HEK293T (cell line): ENCODE measurements around the gene NDC1.
"Not testable (repeated sequence)": the region's sequence is repeated elsewhere in the genome, so short reads cannot be mapped to it uniquely, and the experiment has no call there.

ENCODE experiments used
- CTCF ChIA-PET: fragments of 350-600 bp; formaldehyde crosslinking; extraction: SDS; loops from one replicate; lab custom pipeline; 2021; ENCODE audit warnings: antibody characterized with exemption, inconsistent platforms; lab: Yijun Ruan, JAX
- POLR2A ChIA-PET: fragments of 350-600 bp; formaldehyde crosslinking; extraction: SDS; loops from one replicate; lab custom pipeline; 2020; ENCODE audit warnings: antibody characterized with exemption, inconsistent platforms; lab: Yijun Ruan, JAX
- DNase-seq: peaks from one replicate; pipeline ENCODE4 v3.0.0; 2012; ENCODE audit warnings: mixed read lengths; ENCODE audit errors: extremely low spot score
- ARNT ChIP-seq: fragments of 450-650 bp; IDR thresholded peaks from 2 replicates; pipeline ENCODE4 v1.6.1; 2017; ENCODE audit warnings: mild to moderate bottlenecking
- BHLHE40 ChIP-seq: fragments of 450-650 bp; IDR thresholded peaks from 2 replicates; pipeline ENCODE4 v1.6.1; 2016; ENCODE audit warnings: mild to moderate bottlenecking, moderate library complexity, borderline replicate concordance
- CTBP1 ChIP-seq: fragments of 450-650 bp; IDR thresholded peaks from 2 replicates; pipeline ENCODE4 v1.6.1; 2016; ENCODE audit warnings: borderline replicate concordance
- ELF4 ChIP-seq: fragments of 450-650 bp; IDR thresholded peaks from 2 replicates; pipeline ENCODE4 v1.6.1; 2017; ENCODE audit warnings: antibody characterized with exemption
- FOXA1 ChIP-seq: fragments of 450-650 bp; IDR thresholded peaks from 2 replicates; pipeline ENCODE4 v1.6.1; 2016; ENCODE audit warnings: mild to moderate bottlenecking
- FOXK2 ChIP-seq: fragments of 450-650 bp; IDR thresholded peaks from 2 replicates; pipeline ENCODE4 v1.6.1; 2016; ENCODE audit warnings: mild to moderate bottlenecking
- FOXM1 ChIP-seq: fragments of 450-650 bp; IDR thresholded peaks from 2 replicates; pipeline ENCODE4 v1.6.1; 2017; ENCODE audit warnings: mild to moderate bottlenecking, borderline replicate concordance
- HDGF ChIP-seq: fragments of 450-650 bp; IDR thresholded peaks from 2 replicates; pipeline ENCODE4 v1.6.1; 2017; ENCODE audit warnings: antibody characterized with exemption, borderline replicate concordance
- L3MBTL2 ChIP-seq: fragments of 450-650 bp; conservative IDR thresholded peaks from 2 replicates; pipeline ENCODE4 v1.6.1; 2016; ENCODE audit warnings: mild to moderate bottlenecking
- LEF1 ChIP-seq: fragments of 450-650 bp; IDR thresholded peaks from 2 replicates; pipeline ENCODE4 v1.6.1; 2017; ENCODE audit warnings: mild to moderate bottlenecking, borderline replicate concordance
- NFRKB ChIP-seq: fragments of 450-650 bp; IDR thresholded peaks from 2 replicates; pipeline ENCODE4 v1.6.1; 2016; ENCODE audit warnings: mild to moderate bottlenecking, moderate library complexity
- SP1 ChIP-seq: fragments of 450-650 bp; IDR thresholded peaks from 2 replicates; pipeline ENCODE4 v1.6.1; 2017
- SUZ12 ChIP-seq: fragments of 450-650 bp; IDR thresholded peaks from 2 replicates; pipeline ENCODE4 v1.6.1; 2016; ENCODE audit warnings: mild to moderate bottlenecking
- TARDBP ChIP-seq: fragments of 450-650 bp; IDR thresholded peaks from 2 replicates; pipeline ENCODE4 v1.6.1; 2016
- ZNF384 ChIP-seq: fragments of 450-650 bp; IDR thresholded peaks from 2 replicates; pipeline ENCODE4 v1.6.1; 2016
- TF ChIP-seq, protein P1 (sequence below): fragments of 450-650 bp; IDR thresholded peaks from 2 replicates; pipeline ENCODE4 v1.6.1; 2016

Gene NDC1

GRCh38 chr1:53821380-53821779, 16.7 kb downstream of the NDC1 start:
- CTCF ChIA-PET, result interaction anchor here (0.6 to 1.2 kb wide), 3 partner anchors 9 to 34 kb away, joined by 3 read pairs; no protein-coding TSS in a partner anchor
- TF ChIP-seq LEF1 (no peak), BHLHE40 (no peak), CTBP1 (no peak), ELF4 (no peak)
- POLR2A ChIA-PET, result interaction anchor here (1.4 kb wide), 1 partner anchor 16 kb away, joined by 5 read pairs; no protein-coding TSS in a partner anchor
- no peak for DNase-seq

GRCh38 chr1:53819387-53819786, 18.7 kb downstream of the NDC1 start:
- POLR2A ChIA-PET, result no interaction called here

GRCh38 chr1:53816584-53816983, 21.5 kb downstream of the NDC1 start:
- DNase-seq, CTCF ChIA-PET, POLR2A ChIA-PET: not testable (repeated sequence)

More at GRCh38 chr1:53819387-53819786, 18.7 kb downstream of the NDC1 start:
- TF ChIP-seq ELF4 (no peak), ZNF384 (no peak)
- CTCF ChIA-PET, result no interaction called here
- no peak for DNase-seq

DNA sequence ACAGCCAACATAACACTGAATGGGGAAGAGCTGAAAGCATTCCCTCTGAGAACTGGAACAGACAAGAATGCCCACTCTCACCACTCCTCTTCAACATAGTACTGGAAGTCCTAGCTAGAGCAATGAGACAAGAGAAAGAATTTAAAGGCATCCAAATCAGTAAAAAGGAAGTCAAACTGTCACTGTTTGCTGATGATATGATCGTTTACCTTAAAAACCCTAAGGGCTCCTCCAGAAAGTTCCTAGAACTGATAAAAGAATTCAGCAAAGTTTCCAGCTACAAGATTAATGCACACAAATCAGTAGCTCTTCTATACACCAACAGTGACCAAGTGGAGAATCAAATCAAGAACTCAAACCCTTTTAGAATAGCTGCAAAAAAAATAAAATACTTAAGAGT, 22.6 kb downstream of the NDC1 start:
- CTCF ChIA-PET, DNase-seq, POLR2A ChIA-PET: not testable (repeated sequence)

DNA sequence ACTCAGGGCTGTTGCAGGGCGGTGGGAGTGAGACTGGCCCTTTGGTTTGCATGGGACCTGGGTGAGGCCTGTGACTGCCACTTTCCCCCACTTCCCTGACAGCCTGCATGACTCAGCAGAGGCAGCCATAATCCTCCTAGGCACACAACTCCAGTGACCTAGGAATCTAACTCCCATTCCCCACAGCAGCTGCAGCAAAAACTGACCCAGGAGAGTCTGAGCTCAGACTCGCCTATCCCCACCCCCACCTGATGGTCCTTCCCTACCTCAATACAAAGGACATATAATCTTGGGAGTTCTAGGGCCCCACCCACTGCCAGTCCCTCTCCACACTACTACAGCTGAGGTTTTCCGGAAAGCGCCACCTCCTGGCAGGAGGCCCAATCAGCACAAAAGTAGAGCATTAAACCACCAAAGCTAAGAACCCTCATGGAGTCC, 26.7 kb downstream of the NDC1 start:
- ChIA-PET POLR2A (no interaction called here), CTCF (interaction anchor here (0.8 kb wide), 1 partner anchor 23 kb away, joined by 3 read pairs; no protein-coding TSS in a partner anchor)
- no peak for TF ChIP-seq HDGF
- DNase-seq, result peak; percentile 13

- ChIA-PET CTCF (no interaction called here), POLR2A (no interaction called here)
Measured at GRCh38 chr1:53810497-53810896, 27.6 kb downstream of the NDC1 start.

GRCh38 chr1:53810007-53810406, 28.1 kb downstream of the NDC1 start:
- no peak for DNase-seq
- ChIA-PET POLR2A (no interaction called here), CTCF (no interaction called here)
- no peak for TF ChIP-seq ZNF384
- TF ChIP-seq HDGF, result no peak
- no peak for TF ChIP-seq FOXM1
- no peak for TF ChIP-seq CTBP1
- no peak for TF ChIP-seq LEF1
- no peak for TF ChIP-seq BHLHE40
- no peak for TF ChIP-seq SUZ12
- TF ChIP-seq, protein P1, sequence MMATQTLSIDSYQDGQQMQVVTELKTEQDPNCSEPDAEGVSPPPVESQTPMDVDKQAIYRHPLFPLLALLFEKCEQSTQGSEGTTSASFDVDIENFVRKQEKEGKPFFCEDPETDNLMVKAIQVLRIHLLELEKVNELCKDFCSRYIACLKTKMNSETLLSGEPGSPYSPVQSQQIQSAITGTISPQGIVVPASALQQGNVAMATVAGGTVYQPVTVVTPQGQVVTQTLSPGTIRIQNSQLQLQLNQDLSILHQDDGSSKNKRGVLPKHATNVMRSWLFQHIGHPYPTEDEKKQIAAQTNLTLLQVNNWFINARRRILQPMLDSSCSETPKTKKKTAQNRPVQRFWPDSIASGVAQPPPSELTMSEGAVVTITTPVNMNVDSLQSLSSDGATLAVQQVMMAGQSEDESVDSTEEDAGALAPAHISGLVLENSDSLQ, result no peak
- no peak for TF ChIP-seq ARNT
- no peak for TF ChIP-seq SP1
- no peak for TF ChIP-seq FOXK2
- TF ChIP-seq NFRKB, result no peak
- no peak for TF ChIP-seq FOXA1
- TF ChIP-seq ELF4, result no peak
- TF ChIP-seq L3MBTL2, result no peak
- TF ChIP-seq TARDBP, result no peak

More at GRCh38 chr1:53810497-53810896, 27.6 kb downstream of the NDC1 start:
- no peak for DNase-seq
- TF ChIP-seq L3MBTL2, result no peak
- no peak for TF ChIP-seq ZNF384
- TF ChIP-seq FOXA1, result no peak
- no peak for TF ChIP-seq ARNT
- TF ChIP-seq SP1, result no peak
- no peak for TF ChIP-seq SUZ12
- TF ChIP-seq FOXM1, result no peak
- no peak for TF ChIP-seq LEF1
- TF ChIP-seq TARDBP, result no peak
- no peak for TF ChIP-seq CTBP1
- no peak for TF ChIP-seq ELF4
- TF ChIP-seq, protein P1, result no peak
- no peak for TF ChIP-seq HDGF
- TF ChIP-seq NFRKB, result no peak
- no peak for TF ChIP-seq BHLHE40
- TF ChIP-seq FOXK2, result no peak

GRCh38 chr1:53807916-53808315, 30.2 kb downstream of the NDC1 start:
- TF ChIP-seq SUZ12 (no peak), FOXA1 (no peak), CTBP1 (no peak), TARDBP (no peak), FOXM1 (no peak)
- no peak for DNase-seq
- ChIA-PET CTCF (no interaction called here), POLR2A (interaction anchor here (0.7 kb wide), 1 partner anchor 15 kb away, joined by 3 read pairs; no protein-coding TSS in a partner anchor)
